Sigmoid colon (tissue), 7 donors: Measurements from ENCODE around the gene ADK. TPM values are rescaled to one million over a fixed set of nuclear protein-coding genes. Genes with fewer than 3 reads are reported as not detected.

ENCODE experiments used
- DNase-seq: peaks from one replicate; pipeline ENCODE4 v3.0.0-alpha.2; 2019
- H3K27ac ChIP-seq, 4 donors: fragments of 200-600 bp; sonication (generic); one replicate each; pipeline ENCODE4 v1.5.1; 2016 to 2019; ENCODE audit warnings: mild to moderate bottlenecking in 1 of 4
- H3K27me3 ChIP-seq, 3 donors: fragments of 200-600 bp; sonication (generic); one replicate each; pipeline ENCODE4 v1.5.1; 2019; ENCODE audit warnings: mild to moderate bottlenecking in 1 of 3
- H3K36me3 ChIP-seq, 4 donors: fragments of 200-600 bp; sonication (generic); one replicate each; pipeline ENCODE4 v1.5.1; 2016 to 2019
- H3K4me1 ChIP-seq, 4 donors: fragments of 200-600 bp; sonication (generic); one replicate each; pipeline ENCODE4 v1.5.1; 2017 to 2019
- H3K4me3 ChIP-seq, 4 donors: fragments of 200-600 bp; sonication (generic); one replicate each; pipeline ENCODE4 v1.5.1; 2017 to 2019; ENCODE audit warnings: mild to moderate bottlenecking in 2 of 4, moderate library complexity in 1 of 4
- H3K9me3 ChIP-seq, 4 donors: fragments of 200-600 bp in 3 of 4; sonication (generic) in 3 of 4; one replicate each; pipeline versions ENCODE4 v1.5.1 to v1.6.1; 2013 to 2019
- CTCF ChIP-seq, 4 experiments: fragments of 450-650 bp in 3 of 4; fragments of 200-600 bp in 1 of 4; IDR thresholded peaks; one replicate each; pipeline ENCODE4 v1.5.1; 2016 to 2019; ENCODE audit warnings: antibody characterized with exemption in 4 of 4, mild to moderate bottlenecking in 3 of 4, moderate library complexity in 2 of 4
- EP300 ChIP-seq, 4 donors: sonication (generic); formaldehyde crosslinking; IDR thresholded peaks; one replicate each; pipeline ENCODE4 v1.6.1; 2017; ENCODE audit warnings: antibody characterized with exemption in 4 of 4
- POLR2A ChIP-seq, 2 donors: fragments of 450-650 bp; IDR thresholded peaks; one replicate each; pipeline ENCODE4 v1.6.1; 2016; ENCODE audit warnings: antibody characterized with exemption in 2 of 2, mild to moderate bottlenecking in 2 of 2, moderate library complexity in 2 of 2
- POLR2AphosphoS5 ChIP-seq, 4 donors: sonication (generic); formaldehyde crosslinking; IDR thresholded peaks; one replicate each; pipeline ENCODE4 v1.6.1; 2017; ENCODE audit warnings: antibody characterized with exemption in 4 of 4
- WGBS, 2 donors: extraction: QIAGEN DNeasy Blood & Tissue Kit; methylation state at CpG; one replicate each; pipeline ENCODE4 v1.1.7; 2013; 5-methylcytosine and 5-hydroxymethylcytosine counted together
- intact Hi-C: fragments of 100-400 bp; cut with DNase I; formaldehyde crosslinking; loops from one replicate; pipeline ENCODE4 v1.15.1; 2023
- polyA plus RNA-seq, 3 donors: library from polyadenylated mRNA; stranded (reverse); fragments of 200-250 nt; gene quantifications; one replicate each; pipeline ENCODE4 v1.2.3, GENCODE V29; 2013
- total RNA-seq, 4 donors: library from RNA; depleted of rRNA; stranded (reverse); fragments of >200 nt; gene quantifications; one replicate each; pipeline ENCODE4 v1.1.0, GENCODE V29; 2016
- donor health status: healthy with polysubstance abuse.
- donor health status: Bipolar disorder and iron deficiency.
- donor health status: healthy.

ADK gene
- total and polyA plus RNA-seq, 7 donors: 15.2 to 31.3 (median 25.3) TPM

GRCh38 chr10:74300666-74301065 lies 149.6 kb downstream of the ADK start:
- Histone ChIP-seq H3K4me1 (no peaks in the 10 kb centered on the region), H3K4me3 (no peak overlapping the region), H3K27me3 (no peaks in the 10 kb centered on the region), H3K36me3 (no peaks in the 10 kb centered on the region), H3K9me3 (no peaks in the 10 kb centered on the region), H3K27ac (no peak overlapping the region)
- intact Hi-C loops: no loop called here
- TF ChIP-seq POLR2A (IDR thresholded peaks at IDR 0.05): no peak
- TF ChIP-seq POLR2AphosphoS5 (IDR thresholded peaks at IDR 0.05): no peak
- no peak for TF ChIP-seq EP300 (IDR thresholded peaks at IDR 0.05)
- TF ChIP-seq CTCF (IDR thresholded peaks at IDR 0.05): no peak
- no peak for DNase-seq
- WGBS, 2 donors: 0 to 66% methylated on average over 1 of the region's 1 CpG

GRCh38 chr10:74305730-74306129 lies 154.7 kb downstream of the ADK start:
- WGBS, 2 donors: 93 to 96% methylated on average over 3 of the region's 3 CpGs

GRCh38 chr10:74306227-74306982 lies 155.4 kb downstream of the ADK start:
- DNase-seq: no peak
- no peaks in the 10 kb centered on the region for H3K36me3 ChIP-seq
- H3K27me3 ChIP-seq: no peaks in the 10 kb centered on the region
- 72 to 78% methylated on average over 3 of the region's 3 CpGs for WGBS, 2 donors
- no peaks in the 10 kb centered on the region for H3K9me3 ChIP-seq
- TF ChIP-seq EP300 (IDR thresholded peaks at IDR 0.05): no peak
- TF ChIP-seq CTCF (IDR thresholded peaks at IDR 0.05): no peak
- TF ChIP-seq POLR2A (IDR thresholded peaks at IDR 0.05): no peak
- no peak for TF ChIP-seq POLR2AphosphoS5 (IDR thresholded peaks at IDR 0.05)
- H3K4me3 ChIP-seq: no peak overlapping the region
- no peak overlapping the region for H3K27ac ChIP-seq
- H3K4me1 ChIP-seq: peaks cover 0 to 11% (median 3%) of the 10 kb centered on the region in 4 donors
- intact Hi-C loops: no loop called here

More at GRCh38 chr10:74305730-74306129, 154.7 kb downstream of the ADK start:
- no peaks in the 10 kb centered on the region for H3K9me3 ChIP-seq
- DNase-seq: no peak
- peaks cover 0 to 11% (median 3%) of the 10 kb centered on the region in 4 donors for H3K4me1 ChIP-seq
- no peaks in the 10 kb centered on the region for H3K27me3 ChIP-seq
- H3K36me3 ChIP-seq: no peaks in the 10 kb centered on the region
- TF ChIP-seq POLR2A (IDR thresholded peaks at IDR 0.05) (no peak), POLR2AphosphoS5 (IDR thresholded peaks at IDR 0.05) (no peak), EP300 (IDR thresholded peaks at IDR 0.05) (no peak), CTCF (IDR thresholded peaks at IDR 0.05) (no peak)
- H3K27ac ChIP-seq: no peak overlapping the region
- intact Hi-C loops: no loop called here
- no peak overlapping the region for H3K4me3 ChIP-seq

GRCh38 chr10:74307061-74307651 lies 156.1 kb downstream of the ADK start:
- intact Hi-C loops: no loop called here
- TF ChIP-seq POLR2A (IDR thresholded peaks at IDR 0.05) (no peak), EP300 (IDR thresholded peaks at IDR 0.05) (no peak), POLR2AphosphoS5 (IDR thresholded peaks at IDR 0.05) (no peak), CTCF (IDR thresholded peaks at IDR 0.05) (no peak)
- H3K9me3 ChIP-seq: no peaks in the 10 kb centered on the region
- H3K36me3 ChIP-seq: no peaks in the 10 kb centered on the region
- H3K27ac ChIP-seq: no peak overlapping the region
- no peak overlapping the region for H3K4me3 ChIP-seq
- no peaks in the 10 kb centered on the region for H3K27me3 ChIP-seq
- peaks cover 0 to 11% (median 3%) of the 10 kb centered on the region in 4 donors for H3K4me1 ChIP-seq
- DNase-seq: no peak
- 90 to 92% methylated on average over 3 of the region's 3 CpGs for WGBS, 2 donors
